Measurements from ENCODE around the gene OR5C1.

DNA sequence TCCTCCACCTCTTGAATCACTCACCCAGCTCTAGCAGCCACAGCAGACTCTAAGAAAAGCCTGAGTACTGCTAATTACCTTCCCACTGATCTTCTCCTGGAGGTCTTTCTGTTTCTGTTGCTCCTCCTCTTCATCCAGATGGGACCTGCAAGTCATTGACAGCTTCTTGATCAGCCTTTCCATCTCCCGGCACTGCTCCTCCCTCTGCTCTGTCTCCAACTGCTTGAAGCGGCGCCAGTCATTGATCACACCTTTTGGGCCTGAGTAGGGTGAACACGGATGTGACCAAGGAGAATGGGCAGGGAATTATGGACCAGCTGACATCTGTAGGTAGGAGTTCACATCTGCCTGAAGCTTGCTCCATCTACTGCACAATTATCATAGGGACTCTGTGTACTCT is 34.2 kb downstream of the OR5C1 start:
- TF ChIP-seq, protein P1, sequence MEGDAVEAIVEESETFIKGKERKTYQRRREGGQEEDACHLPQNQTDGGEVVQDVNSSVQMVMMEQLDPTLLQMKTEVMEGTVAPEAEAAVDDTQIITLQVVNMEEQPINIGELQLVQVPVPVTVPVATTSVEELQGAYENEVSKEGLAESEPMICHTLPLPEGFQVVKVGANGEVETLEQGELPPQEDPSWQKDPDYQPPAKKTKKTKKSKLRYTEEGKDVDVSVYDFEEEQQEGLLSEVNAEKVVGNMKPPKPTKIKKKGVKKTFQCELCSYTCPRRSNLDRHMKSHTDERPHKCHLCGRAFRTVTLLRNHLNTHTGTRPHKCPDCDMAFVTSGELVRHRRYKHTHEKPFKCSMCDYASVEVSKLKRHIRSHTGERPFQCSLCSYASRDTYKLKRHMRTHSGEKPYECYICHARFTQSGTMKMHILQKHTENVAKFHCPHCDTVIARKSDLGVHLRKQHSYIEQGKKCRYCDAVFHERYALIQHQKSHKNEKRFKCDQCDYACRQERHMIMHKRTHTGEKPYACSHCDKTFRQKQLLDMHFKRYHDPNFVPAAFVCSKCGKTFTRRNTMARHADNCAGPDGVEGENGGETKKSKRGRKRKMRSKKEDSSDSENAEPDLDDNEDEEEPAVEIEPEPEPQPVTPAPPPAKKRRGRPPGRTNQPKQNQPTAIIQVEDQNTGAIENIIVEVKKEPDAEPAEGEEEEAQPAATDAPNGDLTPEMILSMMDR (IDR thresholded peaks at IDR 0.05; ENCODE audit: low read depth, low read length, missing input control), result no peak
- TF ChIP-seq GABPA (IDR thresholded peaks at IDR 0.05 in 1 of 2, conservative IDR thresholded peaks at IDR 0.05 in 1 of 2) (no peak), EGR1 (IDR thresholded peaks at IDR 0.05; ENCODE audit: low read depth in 2 of 2) (no peak), JUND (IDR thresholded peaks at IDR 0.05) (no peak), FOXA1 (IDR thresholded peaks at IDR 0.05) (no peak), YY1 (IDR thresholded peaks at IDR 0.05) (no peak), RAD21 (IDR thresholded peaks at IDR 0.05) (no peak), REST (IDR thresholded peaks at IDR 0.05) (no peak)
- TF ChIP-seq, protein P2, sequence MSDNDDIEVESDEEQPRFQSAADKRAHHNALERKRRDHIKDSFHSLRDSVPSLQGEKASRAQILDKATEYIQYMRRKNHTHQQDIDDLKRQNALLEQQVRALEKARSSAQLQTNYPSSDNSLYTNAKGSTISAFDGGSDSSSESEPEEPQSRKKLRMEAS (IDR thresholded peaks at IDR 0.05), result no peak

Data from liver (tissue), 3 donors.